Measurements from ENCODE around the gene RAB7B.

Gene RAB7B

GRCh38 chr1:205975387-205975998, 27.7 kb downstream of the RAB7B start:
- no peak for DNase-seq (ENCODE audit: low read depth in 3 of 3, low spot score in 1 of 3)

- no peak for DNase-seq (ENCODE audit: low read depth in 3 of 3, low spot score in 1 of 3)
These were observed 28.5 kb downstream of the RAB7B start for GRCh38 chr1:205974712-205975111.

- DNase-seq (ENCODE audit: low read depth in 3 of 3, low spot score in 1 of 3), result no peak
These were observed 29.6 kb downstream of the RAB7B start for GRCh38 chr1:205973377-205974232.

GRCh38 chr1:205972491-205973168, 30.6 kb downstream of the RAB7B start:
- no peak for DNase-seq (ENCODE audit: low read depth in 3 of 3, low spot score in 1 of 3)

GRCh38 chr1:205972081-205972480, 31.1 kb downstream of the RAB7B start:
- DNase-seq (ENCODE audit: low read depth in 3 of 3, low spot score in 1 of 3), result no peak

GRCh38 chr1:205971082-205971481, 32.1 kb downstream of the RAB7B start:
- no peak for DNase-seq (ENCODE audit: low read depth in 3 of 3, low spot score in 1 of 3)

GRCh38 chr1:205970486-205970885, 32.7 kb downstream of the RAB7B start:
- DNase-seq (ENCODE audit: low read depth in 3 of 3, low spot score in 1 of 3), result no peak

GRCh38 chr1:205969229-205969628, 34.0 kb downstream of the RAB7B start:
- DNase-seq (ENCODE audit: low read depth in 3 of 3, low spot score in 1 of 3), result no peak

GRCh38 chr1:205967554-205968335, 35.5 kb downstream of the RAB7B start:
- no peak for DNase-seq (ENCODE audit: low read depth in 3 of 3, low spot score in 1 of 3)

GRCh38 chr1:205965036-205965884, 37.9 kb downstream of the RAB7B start:
- DNase-seq (ENCODE audit: low read depth in 3 of 3, low spot score in 1 of 3), result no peak

- DNase-seq (ENCODE audit: low read depth in 3 of 3, low spot score in 1 of 3), result no peak
These were observed 39.6 kb downstream of the RAB7B start for GRCh38 chr1:205963352-205964155.

- no peak for DNase-seq (ENCODE audit: low read depth in 3 of 3, low spot score in 1 of 3)
These were observed 40.4 kb downstream of the RAB7B start for GRCh38 chr1:205962821-205963221.

GRCh38 chr1:205961991-205962820, 41.0 kb downstream of the RAB7B start:
- no peak for DNase-seq (ENCODE audit: low read depth in 3 of 3, low spot score in 1 of 3)

- DNase-seq (ENCODE audit: low read depth in 3 of 3, low spot score in 1 of 3), result no peak
These were observed 41.8 kb downstream of the RAB7B start for GRCh38 chr1:205961405-205961804.

GRCh38 chr1:205959789-205960188, 43.4 kb downstream of the RAB7B start:
- no peak for DNase-seq (ENCODE audit: low read depth in 3 of 3, low spot score in 1 of 3)

- no peak for DNase-seq (ENCODE audit: low read depth in 3 of 3, low spot score in 1 of 3)
These were observed 47.7 kb downstream of the RAB7B start for GRCh38 chr1:205955499-205955898.

- no peak for DNase-seq (ENCODE audit: low read depth in 3 of 3, low spot score in 1 of 3)
These were observed 48.3 kb downstream of the RAB7B start for GRCh38 chr1:205954819-205955404.

GRCh38 chr1:205951746-205952145, 51.4 kb downstream of the RAB7B start:
- DNase-seq (ENCODE audit: low read depth in 3 of 3, low spot score in 1 of 3), result no peak

Measured in stimulated activated CD4-positive, alpha-beta T cell treated with anti-CD3 and anti-CD28 coated beads, TNF-alpha, amount 100 ng/mL, for 1 hour (primary cell).